ENCODE results near the gene TMSB10. TPM values are rescaled to one million over a fixed set of nuclear protein-coding genes. Genes with fewer than 3 reads are reported as not detected.

The TMSB10 gene
- total RNA-seq, 1 donor from 2014 or later = 2,534 TPM

DNA sequence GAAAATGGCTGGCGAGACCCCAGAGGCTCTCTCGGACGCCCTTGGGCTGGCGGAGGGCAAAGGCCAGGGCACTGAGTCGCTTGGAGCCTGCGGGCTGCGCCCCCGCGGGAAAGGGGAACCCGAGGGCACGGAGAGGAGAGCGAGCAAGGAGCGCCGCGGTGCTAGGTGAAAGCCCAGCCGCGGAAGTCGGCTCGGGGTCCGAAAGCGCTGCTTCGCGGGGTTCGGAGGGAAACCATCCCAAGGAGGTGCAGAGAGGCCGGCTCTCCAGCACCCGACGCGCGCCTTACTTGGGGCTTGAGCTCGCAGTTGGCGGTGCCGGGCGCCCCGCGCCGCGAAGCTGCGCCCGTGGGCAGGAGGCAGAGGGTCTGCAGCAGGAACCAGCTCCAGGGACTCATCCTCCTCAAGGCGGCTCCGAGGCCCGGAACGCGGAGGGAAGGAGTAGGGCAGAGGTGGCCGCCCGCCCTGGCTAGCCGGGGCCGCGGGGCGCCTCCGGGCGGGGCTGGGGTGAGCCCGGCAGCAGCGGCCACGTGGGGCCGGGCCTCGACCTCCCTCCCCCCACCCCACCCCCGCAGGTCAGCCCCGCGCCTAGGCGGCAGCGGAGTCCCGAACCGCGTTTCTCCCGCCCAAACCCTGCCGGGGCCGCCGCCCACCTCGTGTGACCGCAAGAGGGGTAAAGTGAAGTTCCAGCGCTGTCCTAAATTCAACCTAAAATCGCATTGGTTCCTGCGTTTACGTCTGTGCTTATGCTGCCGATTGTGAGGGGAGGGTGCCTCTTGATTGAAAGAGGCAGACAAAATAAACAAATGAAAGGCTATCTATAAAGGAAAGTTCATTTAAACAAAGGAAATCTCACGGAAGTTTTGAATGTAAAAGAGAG is 24.6 kb upstream of the TMSB10 start, which contains the start of gene TRABD2A:
TSS of gene TRABD2A (minus strand) at position 440 of the 877 bp plus-strand sequence. CDS start at position 395, 45 bp downstream.
- H3K36me3 Mint-ChIP-seq (ENCODE audit: unreplicated experiment) = no peaks in the 10 kb centered on the region
- peak within 1 kb of the TSS; percentile 48 for H3K27ac Mint-ChIP-seq (ENCODE audit: unreplicated experiment)
- no peak for DNase-seq (ENCODE audit: extremely low spot score, unreplicated experiment)
- H3K4me3 Mint-ChIP-seq (ENCODE audit: unreplicated experiment) = peak within 1 kb of the TSS; percentile 76
- H3K4me1 Mint-ChIP-seq (ENCODE audit: unreplicated experiment) = peaks cover 34% of the 10 kb centered on the region
- TF ChIP-seq, protein P1, sequence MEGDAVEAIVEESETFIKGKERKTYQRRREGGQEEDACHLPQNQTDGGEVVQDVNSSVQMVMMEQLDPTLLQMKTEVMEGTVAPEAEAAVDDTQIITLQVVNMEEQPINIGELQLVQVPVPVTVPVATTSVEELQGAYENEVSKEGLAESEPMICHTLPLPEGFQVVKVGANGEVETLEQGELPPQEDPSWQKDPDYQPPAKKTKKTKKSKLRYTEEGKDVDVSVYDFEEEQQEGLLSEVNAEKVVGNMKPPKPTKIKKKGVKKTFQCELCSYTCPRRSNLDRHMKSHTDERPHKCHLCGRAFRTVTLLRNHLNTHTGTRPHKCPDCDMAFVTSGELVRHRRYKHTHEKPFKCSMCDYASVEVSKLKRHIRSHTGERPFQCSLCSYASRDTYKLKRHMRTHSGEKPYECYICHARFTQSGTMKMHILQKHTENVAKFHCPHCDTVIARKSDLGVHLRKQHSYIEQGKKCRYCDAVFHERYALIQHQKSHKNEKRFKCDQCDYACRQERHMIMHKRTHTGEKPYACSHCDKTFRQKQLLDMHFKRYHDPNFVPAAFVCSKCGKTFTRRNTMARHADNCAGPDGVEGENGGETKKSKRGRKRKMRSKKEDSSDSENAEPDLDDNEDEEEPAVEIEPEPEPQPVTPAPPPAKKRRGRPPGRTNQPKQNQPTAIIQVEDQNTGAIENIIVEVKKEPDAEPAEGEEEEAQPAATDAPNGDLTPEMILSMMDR (IDR thresholded peaks at IDR 0.05) = no peak
- H3K27me3 Mint-ChIP-seq (ENCODE audit: unreplicated experiment) = peaks cover 47% of the 10 kb centered on the region
- no peaks in the 10 kb centered on the region for H3K9me3 Mint-ChIP-seq (ENCODE audit: unreplicated experiment)

DNA sequence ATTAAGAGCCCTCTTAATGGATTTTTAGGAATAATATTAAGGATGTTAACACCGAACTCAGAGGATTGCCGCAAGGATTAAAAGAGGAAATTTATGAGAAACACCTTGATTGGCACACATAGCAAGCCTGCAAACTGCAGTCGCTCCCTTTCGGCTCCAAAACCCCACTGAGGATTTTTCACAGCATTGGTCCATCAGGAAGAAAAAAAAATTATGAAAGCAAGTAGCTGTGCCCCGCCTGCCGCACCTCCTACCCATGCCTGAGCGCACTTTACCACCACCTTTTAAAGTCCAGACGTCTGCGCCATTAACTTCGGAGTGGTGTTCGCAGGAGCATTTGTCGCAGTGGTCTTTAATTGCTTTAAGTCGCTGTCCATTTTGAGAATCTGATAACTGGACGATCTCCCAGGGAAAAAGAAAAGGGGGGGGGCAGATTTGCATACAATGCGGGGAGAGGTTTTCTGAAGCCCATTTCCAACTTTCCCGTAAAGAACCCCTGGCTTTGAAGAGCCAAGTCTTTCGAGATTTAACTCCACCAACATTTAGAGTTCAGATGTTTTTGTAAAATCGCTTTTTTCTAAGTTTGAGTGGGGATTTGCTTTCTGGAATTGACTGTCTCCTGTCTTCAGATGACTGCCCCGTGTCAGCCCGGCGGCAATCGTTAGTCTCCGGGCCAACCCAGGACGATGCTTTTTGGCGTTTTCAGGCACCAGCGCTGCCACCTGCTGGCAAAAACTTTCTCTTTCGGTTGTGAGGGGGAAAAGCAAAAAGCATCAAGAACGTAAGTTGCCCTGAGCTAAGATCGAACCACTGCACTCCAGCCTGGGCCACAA is 23.7 kb upstream of the TMSB10 start:
- peak overlapping the region; percentile 76 for H3K4me3 Mint-ChIP-seq (ENCODE audit: unreplicated experiment)
- peak; percentile 90 for DNase-seq (ENCODE audit: extremely low spot score, unreplicated experiment)
- TF ChIP-seq, protein P1 (IDR thresholded peaks at IDR 0.05) = peak; percentile 83
- H3K27me3 Mint-ChIP-seq (ENCODE audit: unreplicated experiment) = peaks cover 39% of the 10 kb centered on the region
- no peaks in the 10 kb centered on the region for H3K9me3 Mint-ChIP-seq (ENCODE audit: unreplicated experiment)
- no peaks in the 10 kb centered on the region for H3K36me3 Mint-ChIP-seq (ENCODE audit: unreplicated experiment)
- peak overlapping the region; percentile 48 for H3K27ac Mint-ChIP-seq (ENCODE audit: unreplicated experiment)
- H3K4me1 Mint-ChIP-seq (ENCODE audit: unreplicated experiment) = peaks cover 34% of the 10 kb centered on the region

DNA sequence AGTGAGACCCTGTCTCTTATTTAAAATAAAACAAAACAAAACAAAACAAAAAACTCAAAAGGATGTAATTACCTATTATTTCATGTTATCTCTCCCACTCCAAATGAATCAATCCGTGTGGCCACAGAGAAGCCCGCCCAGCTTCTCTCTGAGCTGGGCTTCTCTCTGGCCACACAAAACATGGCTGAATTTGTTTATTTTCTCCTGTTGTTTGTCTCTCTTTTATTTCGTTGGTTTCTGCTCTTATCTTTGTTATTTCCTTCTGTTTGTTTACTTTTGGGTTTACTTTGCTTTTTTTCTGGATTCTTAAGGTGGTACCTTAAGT is 23.1 kb upstream of the TMSB10 start:
- peak overlapping the region; percentile 48 for H3K27ac Mint-ChIP-seq (ENCODE audit: unreplicated experiment)
- no peaks in the 10 kb centered on the region for H3K9me3 Mint-ChIP-seq (ENCODE audit: unreplicated experiment)
- TF ChIP-seq, protein P1 (IDR thresholded peaks at IDR 0.05) = no peak
- peaks cover 34% of the 10 kb centered on the region for H3K4me1 Mint-ChIP-seq (ENCODE audit: unreplicated experiment)
- DNase-seq (ENCODE audit: extremely low spot score, unreplicated experiment) = no peak
- peaks cover 34% of the 10 kb centered on the region for H3K27me3 Mint-ChIP-seq (ENCODE audit: unreplicated experiment)
- H3K4me3 Mint-ChIP-seq (ENCODE audit: unreplicated experiment) = peak overlapping the region; percentile 76
- H3K36me3 Mint-ChIP-seq (ENCODE audit: unreplicated experiment) = no peaks in the 10 kb centered on the region

DNA sequence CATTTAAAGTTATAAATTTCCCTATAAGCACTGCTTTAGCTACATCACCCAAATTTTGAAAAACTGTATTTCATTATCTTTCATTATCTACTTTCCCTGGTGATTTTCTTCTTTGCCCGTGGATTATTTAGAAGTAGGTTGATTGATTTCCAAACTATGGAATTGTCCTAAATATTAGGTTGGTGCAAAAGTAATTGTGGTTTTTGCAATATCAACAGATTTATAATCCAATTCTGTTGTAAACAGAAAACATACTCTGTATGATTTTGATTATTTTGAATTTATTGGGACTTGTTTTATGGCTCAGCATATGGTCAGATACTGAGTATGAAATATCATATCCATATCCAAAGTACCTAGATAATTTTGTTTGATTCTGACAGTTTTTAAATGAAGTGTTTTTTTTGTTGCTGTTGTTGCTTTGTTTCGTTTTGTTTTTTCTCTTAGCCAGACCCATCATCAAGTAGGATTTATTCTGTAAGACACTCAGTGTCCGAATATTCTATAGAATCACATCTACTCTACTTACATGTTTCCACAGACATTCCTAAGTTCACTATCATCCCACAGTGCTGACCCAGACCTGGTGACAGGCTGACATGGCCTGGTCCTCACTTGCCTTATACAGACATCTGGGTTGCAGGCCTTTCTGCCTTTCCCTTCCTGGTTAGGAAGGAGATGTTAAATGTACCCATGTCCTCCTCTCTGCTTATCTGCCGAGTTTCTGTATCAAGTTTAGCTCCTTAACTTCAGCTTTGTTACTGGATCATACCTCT is 22.5 kb upstream of the TMSB10 start:
- no peaks in the 10 kb centered on the region for H3K36me3 Mint-ChIP-seq (ENCODE audit: unreplicated experiment)
- TF ChIP-seq, protein P1 (IDR thresholded peaks at IDR 0.05) = no peak
- peak; percentile 44 for DNase-seq (ENCODE audit: extremely low spot score, unreplicated experiment)
- no peaks in the 10 kb centered on the region for H3K9me3 Mint-ChIP-seq (ENCODE audit: unreplicated experiment)
- peaks cover 28% of the 10 kb centered on the region for H3K27me3 Mint-ChIP-seq (ENCODE audit: unreplicated experiment)
- no peak overlapping the region for H3K27ac Mint-ChIP-seq (ENCODE audit: unreplicated experiment)
- H3K4me3 Mint-ChIP-seq (ENCODE audit: unreplicated experiment) = no peak overlapping the region
- H3K4me1 Mint-ChIP-seq (ENCODE audit: unreplicated experiment) = peaks cover 35% of the 10 kb centered on the region

Measured in osteocyte (in vitro differentiated cells).